ENCODE results near the gene SELENOK.
"Not testable (repeated sequence)": the region's sequence is repeated elsewhere in the genome, so short reads cannot be mapped to it uniquely, and the experiment has no call there.

Gene SELENOK

DNA sequence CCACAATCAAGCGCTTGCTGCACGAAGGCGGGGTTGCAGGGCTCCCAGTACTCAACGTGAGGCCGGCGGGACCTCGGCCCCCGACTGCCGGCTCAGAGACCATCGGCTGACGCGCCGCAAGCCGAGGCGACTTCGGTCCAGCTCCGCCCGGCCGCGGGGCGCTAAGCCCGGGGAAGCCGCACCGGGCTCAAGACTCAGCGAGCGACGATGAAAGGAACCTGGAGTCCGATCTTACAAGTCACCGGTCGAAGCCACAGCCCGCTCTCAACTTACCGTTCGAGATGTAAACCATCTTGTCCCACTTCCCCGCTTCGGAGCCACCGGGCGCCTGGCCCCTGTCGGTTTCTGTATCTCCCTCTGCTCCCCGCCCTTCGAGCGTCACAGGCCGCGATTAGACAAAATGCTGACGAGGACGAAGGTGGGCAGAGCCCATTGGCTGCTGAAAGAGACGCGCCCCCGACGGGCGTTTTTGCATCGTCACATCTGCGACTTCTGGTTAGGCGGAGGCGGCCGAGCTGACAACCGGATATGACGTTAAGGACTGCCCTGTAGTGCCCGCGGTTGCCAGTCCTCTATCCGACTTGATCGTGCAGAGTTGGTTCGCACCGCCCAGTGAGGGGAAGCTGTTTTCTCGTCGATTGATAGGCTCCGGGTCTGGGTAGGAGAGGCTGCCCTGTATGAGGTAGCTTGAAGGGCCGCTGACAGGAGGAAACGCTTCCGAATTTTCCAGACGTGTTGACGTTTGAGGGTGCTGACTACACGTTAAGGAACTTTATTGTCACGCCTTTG lies at the start of gene SELENOK:
TSS of gene SELENOK (minus strand) at position 363 of the 789 bp plus-strand sequence.
- peak; percentile 90 for DNase-seq

DNA sequence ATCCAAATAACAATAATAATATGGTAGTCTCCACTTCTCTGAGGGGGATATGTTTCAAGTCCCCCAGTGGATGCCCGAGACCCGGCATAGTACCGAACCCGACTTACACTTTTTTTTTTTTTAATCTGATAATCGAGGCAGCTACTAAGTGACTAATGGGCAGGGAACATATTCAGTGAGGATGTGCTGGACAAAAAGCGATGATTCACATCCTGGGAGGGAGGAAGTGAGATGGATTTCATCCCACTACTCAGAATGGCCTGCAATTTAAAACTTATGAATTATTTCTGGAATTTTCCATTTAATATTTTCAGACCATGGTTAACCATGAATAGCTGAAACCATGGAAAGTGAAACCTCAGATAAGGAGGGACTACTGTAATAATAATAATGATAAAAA lies 49.5 kb upstream of the SELENOK start:
- no peak for DNase-seq

DNA sequence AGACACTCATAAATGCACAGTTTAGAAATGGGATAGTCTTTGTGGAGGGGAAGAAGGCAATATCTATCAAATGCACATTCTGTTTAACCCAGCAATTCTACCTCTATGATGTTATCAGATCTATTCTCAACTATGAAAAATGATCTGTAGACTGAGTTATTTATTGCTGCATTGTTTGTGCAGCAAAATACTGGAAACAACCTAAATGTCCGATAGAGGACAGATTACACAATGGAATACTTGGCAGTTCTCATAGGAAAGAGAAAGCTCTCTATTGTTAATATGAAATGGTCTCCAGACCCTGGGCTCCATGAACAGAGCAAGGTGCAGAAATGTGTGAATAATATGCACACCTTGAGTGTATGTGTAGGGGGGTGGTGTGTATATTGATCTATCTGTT lies 49.0 kb upstream of the SELENOK start:
- DNase-seq = no peak

DNA sequence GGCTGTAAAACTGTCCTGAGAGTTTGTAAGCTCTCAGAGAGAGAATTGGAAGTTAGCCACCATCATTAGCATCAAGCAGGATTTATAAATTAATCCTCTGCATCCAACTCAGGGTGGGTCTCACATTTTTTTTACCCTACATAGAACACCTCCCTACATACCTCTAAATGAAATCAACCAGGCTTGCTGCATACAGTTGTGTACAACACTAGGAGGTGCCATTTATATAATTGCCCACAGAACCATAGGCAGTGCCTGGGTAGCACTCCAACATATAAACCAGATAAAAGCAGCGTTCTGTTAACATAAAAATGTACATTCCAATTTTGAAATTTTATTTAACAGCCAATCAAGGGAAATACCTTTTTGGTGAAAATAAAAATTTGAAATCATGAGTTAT lies 48.2 kb upstream of the SELENOK start:
- DNase-seq = no peak

DNA sequence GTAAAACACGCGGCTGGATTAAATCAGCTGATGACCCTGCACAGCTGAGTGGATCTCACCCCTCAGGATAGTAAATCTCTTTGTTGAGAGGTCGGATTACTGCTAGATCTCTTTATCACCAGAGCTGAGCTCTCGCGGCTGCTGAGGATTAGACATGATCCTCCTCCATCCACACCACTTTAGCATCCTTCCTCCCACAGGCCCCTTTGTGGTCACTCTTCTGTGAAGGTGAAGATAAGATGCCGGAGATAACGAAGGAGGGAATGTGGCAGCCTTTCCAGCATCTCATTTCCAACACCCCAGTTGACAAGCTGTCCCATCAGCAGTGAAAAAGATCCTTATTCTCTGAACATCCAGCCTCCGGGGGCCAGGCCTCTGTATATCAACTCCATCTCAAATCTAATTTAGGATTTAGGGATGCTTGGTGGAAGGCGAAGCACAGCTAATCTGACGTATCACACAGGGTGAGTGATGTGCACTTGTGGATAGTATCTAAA lies 47.5 kb upstream of the SELENOK start:
- DNase-seq = no peak

DNA sequence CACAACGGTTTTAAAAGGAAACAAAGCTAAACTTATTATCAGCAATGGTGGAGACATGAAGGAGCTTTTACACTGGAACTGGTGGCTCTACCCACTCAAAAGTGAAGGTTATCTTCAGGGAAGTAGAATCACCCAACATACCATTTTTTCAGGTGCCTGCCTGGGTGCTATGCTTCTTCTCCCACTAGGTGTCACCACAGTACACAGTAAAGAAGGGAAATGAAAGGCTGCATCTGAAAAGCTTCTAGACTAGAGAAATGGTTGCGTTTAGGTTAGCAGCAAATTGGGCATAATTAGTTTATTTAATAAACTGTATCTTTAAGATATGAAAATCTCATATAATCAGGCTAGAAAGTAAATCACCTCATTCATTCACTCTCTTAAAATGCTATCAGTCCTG lies 47.0 kb upstream of the SELENOK start:
- DNase-seq = no peak

DNA sequence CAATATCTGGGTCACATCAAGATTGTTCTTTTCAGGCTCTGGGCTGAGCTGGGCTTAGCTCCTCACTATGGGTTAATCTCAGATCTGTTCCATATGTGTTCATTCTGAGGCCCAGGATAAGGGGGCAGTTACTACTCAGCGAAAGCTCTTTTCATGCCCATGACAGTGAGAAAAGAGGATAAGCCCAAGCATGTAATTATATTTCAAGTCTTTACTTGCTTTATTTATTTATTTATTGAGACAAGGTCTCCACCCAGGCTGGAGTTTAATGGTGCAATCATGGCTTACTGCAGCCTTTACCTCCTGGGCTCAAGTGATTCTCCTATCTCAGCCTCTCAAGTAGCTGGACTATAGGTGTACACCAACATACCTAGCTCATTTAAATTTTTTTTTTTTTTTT lies 44.7 kb upstream of the SELENOK start:
- no peak for DNase-seq

DNA sequence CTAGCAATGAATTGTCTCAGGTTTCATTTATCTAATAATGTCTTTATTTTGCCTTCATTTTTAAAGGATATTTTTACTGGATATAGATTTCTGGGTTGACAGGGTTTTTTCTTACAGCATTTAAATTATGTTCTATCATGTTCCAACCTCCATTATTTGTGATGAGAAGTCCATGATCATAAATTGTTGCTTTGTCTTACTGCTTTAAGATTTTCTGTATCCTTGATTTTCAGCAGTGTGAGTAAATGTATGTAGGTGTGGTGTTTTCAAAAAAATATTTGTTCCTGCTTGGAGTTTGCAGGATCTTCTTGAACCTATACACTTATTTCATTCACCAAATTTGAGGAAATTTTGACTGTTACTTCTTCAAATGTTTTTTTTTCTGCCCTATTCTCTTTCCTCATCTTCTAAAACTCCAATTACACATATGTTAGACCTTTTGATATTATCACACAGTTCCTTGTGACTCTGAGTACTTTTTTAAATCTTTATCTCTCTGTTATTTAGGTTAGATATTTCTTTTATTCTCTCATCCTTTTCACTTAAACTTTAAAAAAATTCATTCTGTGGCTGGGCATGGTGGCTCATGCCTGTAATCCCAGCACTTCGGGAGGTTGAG lies 43.7 kb upstream of the SELENOK start:
- no peak for DNase-seq

DNA sequence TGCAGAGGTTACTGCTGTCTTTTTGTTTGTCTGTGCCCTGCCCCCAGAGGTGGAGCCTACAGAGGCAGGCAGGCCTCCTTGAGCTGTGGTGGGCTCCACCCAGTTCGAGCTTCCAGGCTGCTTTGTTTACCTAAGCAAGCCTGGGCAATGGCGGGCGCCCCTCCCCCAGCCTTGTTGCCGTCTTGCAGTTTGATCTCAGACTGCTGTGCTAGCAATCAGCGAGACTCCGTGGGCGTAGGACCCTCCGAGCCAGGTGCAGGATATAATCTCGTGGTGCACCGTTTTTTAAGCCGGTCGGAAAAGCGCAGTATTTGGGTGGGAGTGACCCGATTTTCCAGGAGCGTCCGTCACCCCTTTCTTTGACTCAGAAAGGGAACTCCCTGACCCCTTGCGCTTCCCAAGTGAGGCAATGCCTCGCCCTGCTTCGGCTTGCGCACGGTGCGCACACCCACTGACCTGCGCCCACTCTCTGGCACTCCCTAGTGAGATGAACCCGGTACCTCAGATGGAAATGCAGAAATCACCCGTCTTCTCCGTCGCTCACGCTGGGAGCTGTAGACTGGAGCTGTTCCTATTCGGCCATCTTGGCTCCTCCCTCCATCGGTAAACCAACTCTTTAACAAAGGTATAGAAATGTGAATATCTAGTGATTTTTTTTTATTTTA lies 35.7 kb upstream of the SELENOK start:
- not testable (repeated sequence) for DNase-seq

DNA sequence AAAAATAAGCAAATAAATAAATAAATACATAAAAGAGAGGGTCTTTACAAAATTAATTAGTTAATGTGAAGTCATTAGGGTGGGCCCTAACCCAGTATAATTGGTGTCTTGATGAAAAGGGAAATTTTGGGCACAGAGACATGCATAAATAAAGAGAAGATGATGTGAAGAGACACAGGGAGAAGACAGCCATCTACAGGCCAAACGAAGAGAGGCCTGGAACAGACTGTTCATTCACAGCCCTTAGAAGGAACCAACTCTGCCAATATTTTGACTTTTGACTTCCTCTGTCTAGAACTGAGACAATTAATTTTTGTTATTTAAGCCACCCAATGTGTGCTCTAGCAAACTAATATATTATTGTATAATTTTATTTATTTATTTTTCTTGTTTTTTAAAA lies 29.6 kb upstream of the SELENOK start:
- no peak for DNase-seq

DNA sequence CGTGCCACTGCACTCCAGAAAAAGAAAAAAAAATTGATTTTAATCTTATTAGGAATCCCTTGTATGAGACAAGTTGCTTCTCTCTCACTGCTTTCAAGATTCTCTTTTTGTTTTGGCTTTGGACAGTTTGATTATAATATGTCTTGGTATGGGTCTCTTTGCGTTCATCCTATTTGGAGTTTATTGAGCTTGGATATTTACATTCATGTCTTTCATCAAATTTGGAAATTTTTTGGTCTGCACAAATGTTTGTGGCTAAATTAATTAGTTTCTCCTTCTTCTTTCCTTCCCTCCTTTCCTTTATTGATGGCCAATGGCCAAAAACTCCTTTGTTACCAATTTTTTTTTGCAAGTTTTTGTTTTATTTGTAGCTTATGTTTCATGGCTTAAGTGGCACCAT lies 28.1 kb upstream of the SELENOK start:
- DNase-seq = no peak

DNA sequence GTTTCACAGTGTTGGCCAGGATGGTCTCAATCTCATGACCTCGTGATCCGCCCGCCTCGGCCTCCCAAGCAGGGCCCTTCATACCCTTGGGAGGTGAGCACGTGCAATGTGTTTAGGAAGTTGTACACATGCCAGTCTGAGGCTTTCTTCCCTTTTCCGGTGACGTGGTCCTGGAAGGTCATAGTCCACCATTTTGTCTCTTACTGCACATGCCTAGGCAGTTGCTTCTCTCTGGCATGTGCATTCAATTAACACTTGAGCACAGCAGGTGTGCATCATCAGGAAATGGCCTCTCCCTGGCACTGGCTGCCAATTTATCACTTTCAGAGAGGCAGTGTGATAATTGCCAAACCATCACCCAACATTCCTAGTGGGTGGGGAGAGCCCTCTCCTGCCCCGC lies 21.7 kb upstream of the SELENOK start:
- no peak for DNase-seq

DNA sequence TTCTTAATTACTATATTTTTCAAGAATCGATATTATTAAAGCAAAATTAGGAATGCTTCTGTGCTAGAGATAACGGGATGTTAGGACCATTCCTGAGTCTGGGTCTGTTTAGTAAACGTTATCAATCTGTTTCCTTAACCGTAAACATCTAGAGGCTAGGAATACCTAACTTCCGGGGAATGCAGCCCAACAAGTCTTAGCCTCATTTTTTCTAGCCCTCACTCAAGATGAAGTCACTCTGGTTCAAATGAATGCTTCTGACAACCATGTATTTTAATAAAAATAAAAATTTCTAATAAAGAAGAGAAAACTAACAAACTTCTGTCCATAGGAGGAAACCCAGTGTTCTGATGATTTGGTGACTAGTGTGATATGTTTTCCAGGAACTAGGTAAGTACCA lies 11.1 kb upstream of the SELENOK start:
- no peak for DNase-seq

DNA sequence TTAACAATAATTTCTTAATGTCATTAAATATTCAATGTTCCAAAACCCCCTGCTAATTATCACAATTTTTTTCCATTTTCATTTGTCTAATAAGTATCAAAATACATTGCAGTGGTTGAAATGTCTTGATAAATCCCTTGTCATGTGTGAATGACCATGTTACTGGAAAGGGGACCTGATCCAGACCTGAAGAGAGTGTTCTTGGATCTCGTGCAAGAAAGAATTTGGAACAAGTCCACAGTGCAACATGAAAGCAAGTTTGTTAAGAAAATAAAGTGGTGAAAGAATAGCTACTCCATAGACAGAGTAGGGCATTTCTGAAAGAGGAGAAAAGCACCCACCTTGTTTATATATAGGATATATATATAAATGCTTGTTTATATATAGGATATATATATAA lies 10.4 kb upstream of the SELENOK start:
- no peak for DNase-seq

DNA sequence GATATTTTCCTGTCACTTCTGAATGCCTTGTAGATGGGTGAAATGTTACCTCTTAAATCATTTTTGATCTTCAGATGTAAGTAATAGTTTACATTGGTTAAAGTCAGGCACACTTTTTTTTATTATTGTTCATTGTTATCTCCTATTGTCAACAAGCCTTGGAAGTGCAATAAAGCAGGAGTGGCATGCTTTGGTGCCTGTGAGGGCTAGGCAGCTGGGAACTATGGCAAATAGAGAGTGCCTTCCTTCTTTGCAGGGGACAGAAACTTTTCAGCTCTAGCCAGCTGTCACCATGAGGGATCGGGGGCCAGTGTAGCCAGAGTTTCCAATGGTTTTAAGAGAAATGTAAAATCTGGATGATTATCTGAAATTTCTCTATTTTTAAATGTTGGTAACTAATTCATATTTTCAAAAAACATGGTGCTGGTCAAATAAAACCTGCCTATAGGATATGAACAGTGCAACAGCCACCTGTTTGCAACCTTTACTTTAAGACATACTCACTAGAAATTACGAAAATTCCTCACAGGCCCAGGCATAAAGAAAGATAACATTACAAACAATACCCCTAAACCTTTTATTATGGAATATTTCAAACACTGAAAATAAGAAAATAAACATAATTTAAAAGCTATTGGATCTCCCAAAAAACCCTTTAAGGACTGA lies 9.1 kb upstream of the SELENOK start:
- no peak for DNase-seq

DNA sequence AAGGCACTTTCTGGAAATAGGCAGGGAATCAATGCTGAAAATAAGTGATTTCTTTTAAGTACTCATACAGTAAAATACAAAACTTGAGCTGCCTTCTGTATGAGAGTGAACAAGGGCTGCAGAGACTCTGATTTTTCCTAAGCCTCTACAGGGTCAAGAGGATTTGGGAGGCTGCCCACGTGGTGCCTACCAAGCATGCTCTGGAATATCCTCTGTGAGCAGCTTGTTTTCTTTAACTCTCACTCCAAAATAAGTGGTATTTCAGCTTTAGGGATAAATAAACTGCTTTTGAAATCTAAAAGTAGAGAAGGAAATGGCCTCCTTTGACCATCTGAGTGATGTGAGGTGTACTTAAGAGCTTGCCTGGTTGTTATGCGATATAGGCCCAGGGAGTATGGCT lies 8.1 kb upstream of the SELENOK start:
- no peak for DNase-seq

DNA sequence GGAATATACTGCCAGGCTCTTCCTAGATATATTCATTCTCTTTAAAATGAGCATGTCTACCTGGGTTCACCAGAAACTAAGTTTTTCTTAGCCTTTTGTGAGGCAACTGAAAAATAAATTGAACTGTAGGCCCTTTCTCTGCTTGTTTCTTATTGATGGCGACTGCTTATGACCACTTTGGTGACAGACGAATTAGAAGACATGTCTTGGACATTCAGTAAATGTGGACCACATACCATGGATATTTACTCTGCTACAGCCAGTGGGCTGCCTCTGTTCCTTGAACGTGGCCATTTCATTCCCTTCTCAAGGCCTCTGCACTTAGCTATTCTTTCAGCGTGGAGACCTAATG lies 603 bp upstream of the SELENOK start:
- no peak for DNase-seq

DNA sequence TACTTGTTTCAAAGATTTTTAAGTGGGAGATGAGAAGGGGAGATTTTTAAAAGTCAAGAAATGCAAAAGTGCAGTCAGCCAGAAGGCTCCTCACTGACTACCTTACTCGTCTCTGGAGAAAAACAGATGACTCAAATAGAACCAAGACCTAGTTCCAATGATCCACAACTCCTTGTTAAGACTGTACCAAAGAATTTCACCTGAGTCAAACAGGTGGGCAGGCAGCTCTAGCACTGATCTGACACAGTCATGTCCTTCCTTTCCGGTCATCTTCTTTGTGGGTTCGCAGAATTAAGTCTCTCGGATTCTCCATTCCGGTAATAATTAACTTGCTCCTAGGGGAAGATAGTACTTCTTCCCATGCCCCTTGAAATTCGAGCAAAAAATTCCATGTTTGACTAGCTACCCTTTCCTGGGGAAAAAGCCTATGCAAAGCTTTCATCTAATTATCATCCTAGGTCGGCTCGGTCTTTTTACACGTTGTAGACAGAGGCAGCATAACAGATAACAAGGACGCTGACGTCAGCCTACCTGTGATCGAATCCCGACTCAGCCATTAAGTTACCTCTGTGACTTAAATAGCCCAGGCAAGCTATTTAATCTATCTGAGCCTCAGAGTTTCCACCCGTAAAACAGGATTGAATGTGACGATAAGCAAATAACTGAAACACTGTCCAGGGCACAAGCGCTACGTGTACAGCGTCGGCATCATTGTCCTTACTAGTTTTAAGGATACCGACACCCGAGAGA lies 758 bp downstream of the SELENOK start:
- no peak for DNase-seq

DNA sequence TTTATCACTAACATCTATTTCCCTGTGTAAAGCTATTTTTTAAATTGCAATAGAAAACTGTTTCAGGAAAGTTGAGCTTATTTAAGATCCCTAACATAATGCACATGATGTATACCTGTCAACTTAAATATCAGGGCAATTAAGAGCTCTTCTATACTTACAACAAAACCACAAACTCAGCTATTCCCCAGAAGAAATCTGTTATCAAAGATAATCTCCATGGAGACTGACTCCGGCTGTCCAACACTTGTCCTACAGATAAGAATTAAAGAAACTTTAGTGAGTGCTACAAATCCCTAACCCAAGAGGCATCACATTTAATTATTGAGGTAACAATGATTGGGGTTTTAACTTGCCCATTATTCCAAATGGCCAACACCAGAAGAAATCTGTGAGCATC lies 3.4 kb downstream of the SELENOK start:
- DNase-seq = no peak

DNA sequence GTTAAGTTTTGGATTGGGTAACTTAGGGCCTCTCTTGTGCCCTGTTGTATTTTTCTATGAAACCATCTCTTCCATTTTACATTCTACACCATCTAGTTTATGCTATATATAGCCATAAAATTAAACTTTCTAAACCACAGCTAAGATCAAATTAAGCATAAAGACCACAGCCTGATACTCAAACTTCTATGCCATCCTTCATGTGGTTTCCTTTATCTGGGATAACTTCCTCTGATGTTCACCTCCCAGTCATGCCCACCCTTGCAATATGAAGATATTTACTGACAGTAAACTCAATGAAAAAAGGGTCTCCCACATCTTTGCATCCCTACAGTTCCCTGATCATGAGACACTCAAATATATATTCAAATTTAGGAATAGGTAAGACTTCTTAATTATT lies 4.2 kb downstream of the SELENOK start:
- DNase-seq = no peak

DNA sequence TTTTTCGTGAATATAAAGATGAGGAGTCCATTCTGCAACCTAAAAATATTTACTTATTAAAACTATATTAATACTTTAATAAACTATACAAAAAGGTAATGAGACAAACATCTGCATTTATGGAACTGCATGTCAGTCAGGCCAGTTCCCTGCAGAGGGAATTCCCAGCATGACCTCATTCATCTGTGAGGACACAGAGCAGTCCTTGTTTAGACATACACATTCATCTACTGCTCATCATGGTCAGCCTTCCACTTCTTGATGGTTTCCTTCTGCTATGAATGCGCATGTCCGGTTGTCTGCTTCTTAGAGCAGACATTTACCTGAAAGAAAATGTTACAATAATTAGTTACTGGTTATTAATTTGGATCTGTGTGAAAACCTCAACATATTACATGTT lies 6.4 kb downstream of the SELENOK start:
- DNase-seq = no peak

DNA sequence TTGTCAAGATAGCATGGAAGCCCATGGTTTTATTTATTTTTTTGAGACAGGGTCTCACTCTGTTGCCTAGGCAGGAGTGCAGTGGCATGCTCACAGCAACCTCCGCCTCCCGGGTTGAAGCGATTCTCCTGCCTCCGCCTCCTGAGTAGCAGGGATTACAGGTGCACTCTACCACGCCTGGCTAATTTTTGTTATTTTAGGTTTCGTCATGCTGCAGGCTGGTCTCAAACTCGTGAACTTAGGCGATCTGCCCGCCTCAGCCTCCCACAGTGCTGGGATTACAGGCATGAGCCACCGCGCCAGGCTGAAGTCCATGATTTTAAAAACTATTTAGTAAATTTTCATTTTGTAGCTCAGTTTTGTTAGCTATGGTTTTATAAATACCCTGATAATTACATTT lies 7.0 kb downstream of the SELENOK start:
- DNase-seq = no peak

DNA sequence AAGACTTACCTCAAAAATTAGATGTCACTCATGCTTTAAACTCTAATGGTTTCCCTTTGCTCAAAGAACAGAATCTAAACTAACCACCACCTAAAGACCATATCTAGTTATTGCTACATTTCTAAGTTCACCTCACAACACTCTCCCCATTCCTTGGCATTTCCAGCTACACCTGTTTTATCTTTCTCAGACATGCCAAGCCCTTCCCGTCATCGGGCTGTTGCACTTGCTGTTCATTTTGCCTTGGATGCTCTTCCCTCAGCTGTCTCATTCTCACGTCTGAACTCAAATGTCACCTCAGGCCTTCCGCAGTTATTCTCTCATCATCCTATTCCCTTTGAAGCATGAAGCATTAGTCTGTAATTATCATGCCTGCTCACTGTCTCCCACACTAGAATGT lies 8.7 kb downstream of the SELENOK start:
- no peak for DNase-seq
